ENCODE measurements around the gene CCRL2.

GRCh38 chr3:46365041-46365440 lies 42.0 kb upstream of the CCRL2 start:
- TF ChIP-seq CTCF (IDR thresholded peaks at IDR 0.05) (no peak), EZH2 (IDR thresholded peaks at IDR 0.05) (no peak)

All from neural progenitor cell (in vitro differentiated cells).